Measurements from ENCODE around the gene FAIM2.

The FAIM2 gene

DNA sequence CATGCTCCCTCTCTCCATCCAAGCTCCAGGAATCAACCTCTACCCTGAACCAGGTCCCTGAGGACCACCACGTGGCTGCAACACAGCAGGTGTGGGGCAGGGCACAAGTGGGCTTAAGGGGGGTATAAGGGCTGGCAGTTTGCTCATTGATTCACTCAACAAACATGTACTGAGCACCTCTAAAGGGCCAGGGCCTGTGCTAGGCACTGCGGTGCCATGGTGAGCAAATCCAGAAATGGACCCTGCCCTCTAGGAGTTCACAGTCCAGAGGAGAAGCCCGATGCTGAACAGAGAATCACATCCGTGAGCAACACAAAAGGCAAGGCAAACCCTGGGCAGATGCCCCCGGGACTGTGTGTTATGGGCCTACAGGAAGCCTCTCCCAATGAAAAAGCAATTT, 40.3 kb upstream of the FAIM2 start:
- H3K4me3 ChIP-seq (ENCODE audit: low read length) = no peak overlapping the region
- DNase-seq (ENCODE audit: low read depth) = no peak
- TF ChIP-seq CTCF (IDR thresholded peaks at IDR 0.05; ENCODE audit: insufficient read depth, low read depth, low read length, missing control alignments) = no peak

GRCh38 chr12:49943625-49943960, 39.9 kb upstream of the FAIM2 start:
- no peak overlapping the region for H3K4me3 ChIP-seq (ENCODE audit: low read length)
- DNase-seq (ENCODE audit: low read depth) = no peak
- no peak for TF ChIP-seq CTCF (IDR thresholded peaks at IDR 0.05; ENCODE audit: insufficient read depth, low read depth, low read length, missing control alignments)

DNA sequence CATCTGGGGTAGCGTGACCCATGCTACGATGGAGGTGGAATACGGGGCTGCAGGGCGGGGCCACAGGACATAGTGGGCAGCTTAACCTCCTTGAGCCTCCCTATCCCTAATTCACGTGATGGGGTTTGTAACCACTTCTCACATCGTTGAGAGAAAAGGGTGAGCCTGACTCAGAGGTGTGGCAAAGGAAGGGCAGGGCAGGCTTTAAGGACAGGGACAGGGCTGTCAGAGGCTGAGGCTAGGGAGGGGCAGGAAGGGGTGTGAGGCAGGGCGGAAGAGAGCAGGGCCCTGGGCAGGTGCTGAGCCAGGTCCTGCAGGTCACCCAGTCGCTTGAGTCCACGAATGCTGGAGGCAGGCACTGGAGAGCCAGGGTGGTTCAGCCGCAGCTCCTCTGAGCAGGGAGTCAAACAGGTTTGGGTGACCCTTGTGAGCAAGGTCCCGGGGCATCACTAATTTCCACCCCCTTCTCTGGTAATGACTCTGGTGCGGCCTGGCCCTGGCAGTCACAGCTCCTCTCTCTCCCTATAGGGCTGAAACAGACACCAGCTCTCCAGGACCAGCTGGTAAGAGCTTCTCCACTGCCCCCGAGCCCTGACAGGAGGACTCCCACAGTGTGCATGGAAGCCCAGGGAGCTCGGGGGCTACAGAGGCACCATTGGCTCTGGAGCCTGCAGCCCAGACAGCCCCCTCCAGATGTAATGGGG, 39.4 kb upstream of the FAIM2 start:
- peak; percentile 65 for DNase-seq (ENCODE audit: low read depth)
- TF ChIP-seq CTCF (IDR thresholded peaks at IDR 0.05; ENCODE audit: insufficient read depth, low read depth, low read length, missing control alignments) = no peak
- no peak overlapping the region for H3K4me3 ChIP-seq (ENCODE audit: low read length)

- no peak for TF ChIP-seq CTCF (IDR thresholded peaks at IDR 0.05; ENCODE audit: insufficient read depth, low read depth, low read length, missing control alignments)
- H3K4me3 ChIP-seq (ENCODE audit: low read length) = no peak overlapping the region
- DNase-seq (ENCODE audit: low read depth) = no peak
These were observed 38.8 kb upstream of the FAIM2 start for GRCh38 chr12:49942512-49942893.

DNA sequence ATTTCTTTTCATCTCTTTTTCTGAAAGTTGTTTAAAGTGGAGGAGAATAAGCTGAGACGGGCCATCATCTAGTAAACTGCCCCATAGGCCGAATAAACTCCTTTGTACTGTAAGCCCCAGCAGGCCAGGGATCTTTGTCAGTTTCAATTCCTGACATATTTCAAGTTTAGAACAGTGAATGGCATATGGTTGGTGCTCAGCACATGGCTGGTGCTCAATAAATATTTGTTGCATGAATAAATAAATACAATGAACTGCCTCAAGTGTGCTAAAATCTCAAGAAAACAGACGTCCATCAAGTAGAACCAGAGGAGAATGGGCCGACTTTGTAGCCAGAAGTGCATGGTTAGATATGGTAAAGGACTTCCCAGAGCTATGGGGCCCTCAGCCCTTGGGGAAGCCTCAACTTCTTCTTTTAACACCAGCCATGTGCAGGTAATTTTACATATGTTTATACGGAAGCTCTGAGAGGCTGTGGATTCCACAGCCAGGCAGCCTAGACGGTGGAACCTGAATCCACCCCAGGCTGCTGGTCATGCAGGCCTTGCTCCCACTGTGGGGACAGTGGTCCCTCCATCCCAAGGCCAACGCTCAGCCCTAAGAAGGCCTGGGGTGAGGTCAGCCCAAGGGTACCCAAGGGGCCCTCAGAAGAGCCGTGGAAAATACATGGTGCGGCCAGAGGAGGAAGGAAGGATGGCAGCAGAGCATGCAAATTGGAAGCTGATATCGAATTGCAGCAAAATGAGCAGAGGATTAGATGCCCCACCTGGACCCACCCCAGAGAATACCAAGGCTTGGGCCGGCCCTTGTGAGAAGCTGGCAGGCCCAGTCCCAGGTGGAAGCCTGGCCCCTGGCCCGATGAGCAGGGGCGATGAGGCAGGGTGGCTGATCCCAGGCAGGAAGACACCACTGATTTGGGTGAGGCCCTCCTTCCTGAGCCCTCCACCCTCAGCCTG, 38.1 kb upstream of the FAIM2 start:
- no peak overlapping the region for H3K4me3 ChIP-seq (ENCODE audit: low read length)
- TF ChIP-seq CTCF (IDR thresholded peaks at IDR 0.05; ENCODE audit: insufficient read depth, low read depth, low read length, missing control alignments) = no peak
- DNase-seq (ENCODE audit: low read depth) = no peak

DNA sequence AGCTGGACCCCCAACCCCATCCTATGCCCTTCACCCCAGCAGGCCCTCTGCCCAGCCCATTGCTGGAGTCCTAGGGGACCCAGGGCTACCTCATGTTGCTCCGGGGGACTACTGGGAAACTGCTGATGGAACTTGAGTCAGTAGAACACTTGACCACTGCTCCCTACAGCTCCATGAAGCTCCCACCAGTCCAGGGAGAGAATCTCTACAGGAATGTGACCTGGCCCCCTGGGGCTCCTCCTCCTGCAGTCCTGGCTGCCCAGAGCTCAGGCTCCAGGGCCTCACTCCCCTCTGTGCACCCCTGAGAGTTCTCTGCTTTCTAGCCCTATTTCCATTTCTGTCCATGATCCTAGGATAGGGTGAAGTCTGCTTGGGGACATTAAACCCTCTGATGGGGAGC, 36.0 kb upstream of the FAIM2 start:
- TF ChIP-seq CTCF (IDR thresholded peaks at IDR 0.05; ENCODE audit: insufficient read depth, low read depth, low read length, missing control alignments) = no peak
- H3K4me3 ChIP-seq (ENCODE audit: low read length) = no peak overlapping the region
- no peak for DNase-seq (ENCODE audit: low read depth)

Data from epithelial cell of esophagus (primary cell).